HepG2 (cell line): Measurements from ENCODE around the gene ARL4D. TPM values are rescaled to one million over a fixed set of nuclear protein-coding genes. Genes with fewer than 3 reads are reported as not detected.

Source experiments
- BORCS8-MEF2B ChIP-seq: sonication (generic); formaldehyde crosslinking; IDR thresholded peaks from 2 replicates; pipeline ENCODE4 v1.8.0; 2022; ENCODE audit warnings: mild to moderate bottlenecking, missing genetic modification reagents
- CENPT ChIP-seq: sonication (generic); formaldehyde crosslinking; IDR thresholded peaks from 2 replicates; pipeline ENCODE4 v1.8.0; 2022; ENCODE audit warnings: low read depth, mild to moderate bottlenecking, moderate library complexity, missing genetic modification reagents
- CHCHD3 ChIP-seq: sonication (generic); formaldehyde crosslinking; IDR thresholded peaks from 2 replicates; pipeline ENCODE4 v1.8.0; 2022; ENCODE audit warnings: mild to moderate bottlenecking, missing genetic modification reagents, moderate library complexity
- ELF1 ChIP-seq: sonication (generic); formaldehyde crosslinking; IDR thresholded peaks from 2 replicates; pipeline ENCODE4 v1.4.0; 2020; ENCODE audit warnings: missing genetic modification reagents
- GATAD2A ChIP-seq: IDR thresholded peaks from 2 replicates; pipeline ENCODE4 v1.6.1; 2016
- HNF4A ChIP-seq: sonication (generic); formaldehyde crosslinking; IDR thresholded peaks from 2 replicates; pipeline ENCODE4 v1.4.0; 2020; ENCODE audit warnings: missing genetic modification reagents
- KDM3A ChIP-seq: IDR thresholded peaks from 2 replicates; pipeline ENCODE4 v1.6.1; 2018; ENCODE audit warnings: low read depth, missing compliant biosample characterization
- MEF2D ChIP-seq: sonication (generic); formaldehyde crosslinking; IDR thresholded peaks from 2 replicates; pipeline ENCODE4 v1.5.1; 2020; ENCODE audit warnings: mild to moderate bottlenecking, missing genetic modification reagents
- PHF5A ChIP-seq: IDR thresholded peaks from one replicate; pipeline ENCODE4 v1.6.1; 2018; ENCODE audit warnings: low read depth, missing genetic modification reagents; ENCODE audit not compliant: unreplicated experiment
- RFX5 ChIP-seq: IDR thresholded peaks from 2 replicates; pipeline ENCODE4 v1.6.1; 2011; ENCODE audit warnings: low read depth, low read length, improper control_type of control experiment
- SMAD3 ChIP-seq: sonication (generic); formaldehyde crosslinking; IDR thresholded peaks from 2 replicates; pipeline ENCODE4 v1.4.0; 2020; ENCODE audit warnings: missing genetic modification reagents
- TEAD2 ChIP-seq: sonication (generic); formaldehyde crosslinking; IDR thresholded peaks from 2 replicates; pipeline ENCODE4 v1.9.0; 2021; ENCODE audit warnings: missing genetic modification reagents
- THAP11 ChIP-seq: IDR thresholded peaks from 2 replicates; pipeline ENCODE4 v1.6.1; 2016; ENCODE audit warnings: missing biosample characterization, missing genetic modification reagents
- TRIM24 ChIP-seq: sonication (generic); formaldehyde crosslinking; IDR thresholded peaks from 2 replicates; pipeline ENCODE4 v1.8.0; 2022; ENCODE audit warnings: mild to moderate bottlenecking, missing genetic modification reagents
- XBP1 ChIP-seq: sonication (generic); formaldehyde crosslinking; IDR thresholded peaks from 2 replicates; pipeline ENCODE4 v1.5.0; 2020; ENCODE audit warnings: missing genetic modification reagents
- ZFAT ChIP-seq: sonication (generic); formaldehyde crosslinking; conservative IDR thresholded peaks from 2 replicates; pipeline ENCODE4 v1.8.1; 2023; ENCODE audit warnings: missing genetic modification reagents, inconsistent platforms
- ZMYM3 ChIP-seq: sonication (generic); formaldehyde crosslinking; IDR thresholded peaks from 2 replicates; pipeline ENCODE4 v1.5.1; 2020; ENCODE audit warnings: mild to moderate bottlenecking, missing genetic modification reagents
- ZNF3 ChIP-seq: IDR thresholded peaks from 2 replicates; pipeline ENCODE4 v1.7.0; 2017; ENCODE audit warnings: inconsistent platforms
- ZNF367 ChIP-seq: sonication (generic); formaldehyde crosslinking; IDR thresholded peaks from 2 replicates; pipeline ENCODE4 v1.4.0; 2020; ENCODE audit warnings: missing genetic modification reagents, borderline replicate concordance
- ZNF558 ChIP-seq: sonication (generic); formaldehyde crosslinking; IDR thresholded peaks from 2 replicates; pipeline ENCODE4 v1.9.0; 2022; ENCODE audit warnings: mild to moderate bottlenecking, missing genetic modification reagents, borderline replicate concordance
- ZNF615 ChIP-seq: sonication (generic); formaldehyde crosslinking; IDR thresholded peaks from 2 replicates; pipeline ENCODE4 v1.5.0; 2020; ENCODE audit warnings: mild to moderate bottlenecking, missing genetic modification reagents, borderline replicate concordance
- ZNF652 ChIP-seq: IDR thresholded peaks from 2 replicates; pipeline ENCODE4 v1.6.1; 2016; ENCODE audit warnings: low read depth, borderline replicate concordance
- ZNF674 ChIP-seq: sonication (generic); formaldehyde crosslinking; IDR thresholded peaks from 2 replicates; pipeline ENCODE4 v1.5.0; 2020; ENCODE audit warnings: low read depth, mild to moderate bottlenecking, missing genetic modification reagents
- ZNF850 ChIP-seq: sonication (generic); formaldehyde crosslinking; conservative IDR thresholded peaks from 2 replicates; pipeline ENCODE4 v1.9.0; 2021; ENCODE audit warnings: mild to moderate bottlenecking, missing genetic modification reagents
- ZNF883 ChIP-seq: sonication (generic); formaldehyde crosslinking; IDR thresholded peaks from 2 replicates; pipeline ENCODE4 v1.5.1; 2020; ENCODE audit warnings: mild to moderate bottlenecking, missing genetic modification reagents; ENCODE audit errors: not compliant biosample characterization
- polyA plus RNA-seq, 8 experiments: library from polyadenylated mRNA; depleted of rRNA in 3 of 8; stranded (reverse) in 7 of 8; unstranded in 1 of 8; fragments of >200 nt; fragmentation: Illumina TruSeq in 4 of 8; extraction: Trizol in 4 of 8; gene quantifications; 2 replicates each; pipeline versions ENCODE4 v1.2.1 to v1.2.3, GENCODE V29; 2011 to 2016; ENCODE audit warnings: low read depth in 4 of 8, missing spikeins in 1 of 8, mixed read lengths in 1 of 8; ENCODE audit not compliant: insufficient read depth in 1 of 8
- total RNA-seq, 5 experiments: library from RNA; depleted of rRNA; stranded (reverse); fragments of >200 nt; fragmentation: Illumina TruSeq; extraction: Trizol; gene quantifications; 2 replicates each; pipeline ENCODE4 v1.2.3, GENCODE V29; 2016; ENCODE audit warnings: low read depth in 1 of 5
- TF ChIP-seq, protein P1 (sequence below): sonication (generic); formaldehyde crosslinking; IDR thresholded peaks from 2 replicates; pipeline ENCODE4 v1.8.0; 2022; ENCODE audit warnings: missing genetic modification reagents, mild to moderate bottlenecking, borderline replicate concordance
- TF ChIP-seq, protein P2 (sequence below): sonication (generic); formaldehyde crosslinking; IDR thresholded peaks from 2 replicates; pipeline ENCODE4 v1.8.1; 2022; ENCODE audit warnings: mild to moderate bottlenecking, missing genetic modification reagents
- TF ChIP-seq, protein P3 (sequence below): sonication (generic); formaldehyde crosslinking; conservative IDR thresholded peaks from 2 replicates; pipeline ENCODE4 v1.4.0; 2020; ENCODE audit warnings: missing genetic modification reagents
- TF ChIP-seq, protein P4 (sequence below): sonication (generic); formaldehyde crosslinking; conservative IDR thresholded peaks from 2 replicates; pipeline ENCODE4 v1.4.0; 2020; ENCODE audit warnings: missing genetic modification reagents

Gene ARL4D
- total and polyA plus RNA-seq, 2 of the 13 experiments (the other 11 are each of a cell fraction or from before 2014, with no cell fraction given) = 9.0 to 25.9 TPM

GRCh38 chr17:43393944-43394482, 4.8 kb upstream of the ARL4D start (continued):
- TF ChIP-seq ZNF558 (CRISPR knock-in tag) (no peak), CHCHD3 (CRISPR knock-in tag) (no peak), THAP11 (CRISPR knock-in tag) (peak; percentile 68), RFX5 (no peak), ZNF615 (CRISPR knock-in tag) (0 out of 2 replicates have a peak, but pooled peaks have one; percentile 66), PHF5A (CRISPR knock-in tag) (no peak), ZNF850 (CRISPR knock-in tag) (0 out of 2 replicates have a peak, but pooled peaks have one; percentile 45), MEF2D (0 out of 2 replicates have a peak, but pooled peaks have one; percentile 19), BORCS8-MEF2B (no peak), ZNF3 (CRISPR knock-in tag) (0 out of 2 replicates have a peak, but pooled peaks have one; percentile 49), ZFAT (CRISPR knock-in tag) (0 out of 2 replicates have a peak, but pooled peaks have one; percentile 49), ZMYM3 (CRISPR knock-in tag) (peak; percentile 19; the same call in 1 of the 2 replicates), GATAD2A (CRISPR knock-in tag) (peak; percentile 79), ZNF652 (peak; percentile 58; the same call in 1 of the 2 replicates), ELF1 (peak; percentile 65), ZNF674 (no peak), XBP1 (CRISPR knock-in tag) (no peak), TRIM24 (CRISPR knock-in tag) (no peak), KDM3A (CRISPR knock-in tag) (0 out of 2 replicates have a peak, but pooled peaks have one; percentile 57), SMAD3 (CRISPR knock-in tag) (peak; percentile 84), CENPT (no peak), ZNF367 (no peak), ZNF883 (CRISPR knock-in tag) (peak; percentile 58), TEAD2 (CRISPR knock-in tag) (no peak), HNF4A (CRISPR knock-in tag) (peak; percentile 22; the same call in 1 of the 2 replicates)
- TF ChIP-seq, protein P1, sequence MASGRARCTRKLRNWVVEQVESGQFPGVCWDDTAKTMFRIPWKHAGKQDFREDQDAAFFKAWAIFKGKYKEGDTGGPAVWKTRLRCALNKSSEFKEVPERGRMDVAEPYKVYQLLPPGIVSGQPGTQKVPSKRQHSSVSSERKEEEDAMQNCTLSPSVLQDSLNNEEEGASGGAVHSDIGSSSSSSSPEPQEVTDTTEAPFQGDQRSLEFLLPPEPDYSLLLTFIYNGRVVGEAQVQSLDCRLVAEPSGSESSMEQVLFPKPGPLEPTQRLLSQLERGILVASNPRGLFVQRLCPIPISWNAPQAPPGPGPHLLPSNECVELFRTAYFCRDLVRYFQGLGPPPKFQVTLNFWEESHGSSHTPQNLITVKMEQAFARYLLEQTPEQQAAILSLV = no peak
- TF ChIP-seq, protein P2, sequence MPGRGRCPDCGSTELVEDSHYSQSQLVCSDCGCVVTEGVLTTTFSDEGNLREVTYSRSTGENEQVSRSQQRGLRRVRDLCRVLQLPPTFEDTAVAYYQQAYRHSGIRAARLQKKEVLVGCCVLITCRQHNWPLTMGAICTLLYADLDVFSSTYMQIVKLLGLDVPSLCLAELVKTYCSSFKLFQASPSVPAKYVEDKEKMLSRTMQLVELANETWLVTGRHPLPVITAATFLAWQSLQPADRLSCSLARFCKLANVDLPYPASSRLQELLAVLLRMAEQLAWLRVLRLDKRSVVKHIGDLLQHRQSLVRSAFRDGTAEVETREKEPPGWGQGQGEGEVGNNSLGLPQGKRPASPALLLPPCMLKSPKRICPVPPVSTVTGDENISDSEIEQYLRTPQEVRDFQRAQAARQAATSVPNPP (CRISPR knock-in tag) = no peak
- TF ChIP-seq, protein P3, sequence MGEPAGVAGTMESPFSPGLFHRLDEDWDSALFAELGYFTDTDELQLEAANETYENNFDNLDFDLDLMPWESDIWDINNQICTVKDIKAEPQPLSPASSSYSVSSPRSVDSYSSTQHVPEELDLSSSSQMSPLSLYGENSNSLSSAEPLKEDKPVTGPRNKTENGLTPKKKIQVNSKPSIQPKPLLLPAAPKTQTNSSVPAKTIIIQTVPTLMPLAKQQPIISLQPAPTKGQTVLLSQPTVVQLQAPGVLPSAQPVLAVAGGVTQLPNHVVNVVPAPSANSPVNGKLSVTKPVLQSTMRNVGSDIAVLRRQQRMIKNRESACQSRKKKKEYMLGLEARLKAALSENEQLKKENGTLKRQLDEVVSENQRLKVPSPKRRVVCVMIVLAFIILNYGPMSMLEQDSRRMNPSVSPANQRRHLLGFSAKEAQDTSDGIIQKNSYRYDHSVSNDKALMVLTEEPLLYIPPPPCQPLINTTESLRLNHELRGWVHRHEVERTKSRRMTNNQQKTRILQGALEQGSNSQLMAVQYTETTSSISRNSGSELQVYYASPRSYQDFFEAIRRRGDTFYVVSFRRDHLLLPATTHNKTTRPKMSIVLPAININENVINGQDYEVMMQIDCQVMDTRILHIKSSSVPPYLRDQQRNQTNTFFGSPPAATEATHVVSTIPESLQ (CRISPR knock-in tag) = no peak
- TF ChIP-seq, protein P4, sequence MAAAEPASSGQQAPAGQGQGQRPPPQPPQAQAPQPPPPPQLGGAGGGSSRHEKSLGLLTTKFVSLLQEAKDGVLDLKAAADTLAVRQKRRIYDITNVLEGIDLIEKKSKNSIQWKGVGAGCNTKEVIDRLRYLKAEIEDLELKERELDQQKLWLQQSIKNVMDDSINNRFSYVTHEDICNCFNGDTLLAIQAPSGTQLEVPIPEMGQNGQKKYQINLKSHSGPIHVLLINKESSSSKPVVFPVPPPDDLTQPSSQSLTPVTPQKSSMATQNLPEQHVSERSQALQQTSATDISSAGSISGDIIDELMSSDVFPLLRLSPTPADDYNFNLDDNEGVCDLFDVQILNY (CRISPR knock-in tag) = no peak
